GM11168 (cell line): ENCODE measurements around the gene BNIP1.
"Not testable (repeated sequence)": the region's sequence is repeated elsewhere in the genome, so short reads cannot be mapped to it uniquely, and the experiment has no call there.

ENCODE experiments used
- in situ Hi-C: fragments of 300-500 bp; cut with MboI; formaldehyde crosslinking; loops from one replicate; pipeline ENCODE4 v1.12.0; 2022; ENCODE audit warnings: low sequenced_read_pairs; ENCODE audit not compliant: unreplicated experiment

Gene BNIP1

GRCh38 chr5:173144200-173145176 lies at the start of gene BNIP1:
BNIP1 (plus strand) TSS chr5:173144531; CDS start chr5:173144546, 15 bp downstream.
- in situ Hi-C loops, result loop anchor here (10.0 kb wide), 1 partner anchor 160 kb away; the partner anchor contains the start of gene ATP6V0E1

- in situ Hi-C loops, result no loop called here
Measured at GRCh38 chr5:173098787-173099186, 45.5 kb upstream of the BNIP1 start.

GRCh38 chr5:173099461-173099860 lies 44.9 kb upstream of the BNIP1 start:
- in situ Hi-C loops, result no loop called here

- in situ Hi-C loops, result no loop called here
Measured at GRCh38 chr5:173101245-173101644, 43.1 kb upstream of the BNIP1 start.

- in situ Hi-C loops, result no loop called here
Measured at GRCh38 chr5:173103411-173103810, 40.9 kb upstream of the BNIP1 start.

GRCh38 chr5:173108914-173109313 lies 35.4 kb upstream of the BNIP1 start:
- in situ Hi-C loops, result no loop called here

- in situ Hi-C loops, result no loop called here
Measured at GRCh38 chr5:173114536-173114935, 29.8 kb upstream of the BNIP1 start.

GRCh38 chr5:173119719-173120118 lies 24.6 kb upstream of the BNIP1 start:
- in situ Hi-C loops, result no loop called here

GRCh38 chr5:173123416-173123815 lies 20.9 kb upstream of the BNIP1 start:
- in situ Hi-C loops, result no loop called here

- in situ Hi-C loops, result not testable (repeated sequence)
Measured at GRCh38 chr5:173132166-173132565, 12.2 kb upstream of the BNIP1 start.

GRCh38 chr5:173138707-173139106 lies 5.6 kb upstream of the BNIP1 start:
- in situ Hi-C loops, result no loop called here

GRCh38 chr5:173139631-173140030 lies 4.7 kb upstream of the BNIP1 start:
- in situ Hi-C loops, result loop anchor here (10.0 kb wide), 1 partner anchor 155 kb away; the partner anchor contains the start of gene ATP6V0E1

GRCh38 chr5:173140769-173141168 lies 3.6 kb upstream of the BNIP1 start:
- in situ Hi-C loops, result loop anchor here (10.0 kb wide), 1 partner anchor 156 kb away; the partner anchor contains the start of gene ATP6V0E1

GRCh38 chr5:173143567-173143966 lies 764 bp upstream of the BNIP1 start:
- in situ Hi-C loops, result loop anchor here (10.0 kb wide), 1 partner anchor 159 kb away; the partner anchor contains the start of gene ATP6V0E1

- in situ Hi-C loops, result loop anchor here (10.0 kb wide), 1 partner anchor 164 kb away; the partner anchor contains the start of gene ATP6V0E1
Measured at GRCh38 chr5:173148354-173148753, 4.0 kb downstream of the BNIP1 start.

GRCh38 chr5:173152547-173152946 lies 8.2 kb downstream of the BNIP1 start:
- in situ Hi-C loops, result no loop called here

GRCh38 chr5:173153842-173154241 lies 9.5 kb downstream of the BNIP1 start:
- in situ Hi-C loops, result no loop called here

GRCh38 chr5:173154619-173155018 lies 10.3 kb downstream of the BNIP1 start:
- in situ Hi-C loops, result not testable (repeated sequence)

- in situ Hi-C loops, result no loop called here
Measured at GRCh38 chr5:173155912-173156311, 11.6 kb downstream of the BNIP1 start.

GRCh38 chr5:173158366-173158765 lies 14.0 kb downstream of the BNIP1 start:
- in situ Hi-C loops, result no loop called here

- in situ Hi-C loops, result no loop called here
Measured at GRCh38 chr5:173159256-173159655, 14.9 kb downstream of the BNIP1 start.
